Keratinocyte (primary cell): ENCODE results near the gene MRM2. TPM values are rescaled to one million over a fixed set of nuclear protein-coding genes. Genes with fewer than 3 reads are reported as not detected.

Source experiments
- DNase-seq: peaks from one replicate; pipeline ENCODE4 v3.0.0-alpha.2; 2011; ENCODE audit warnings: low read depth, missing footprints, low spot score
- FAIRE-seq: peaks from 2 replicates; lab custom pipeline; 2011; peaks lifted over from hg19 to GRCh38; lab: Jason Lieb, UNC
- H2AFZ ChIP-seq: 2 replicates; pipeline ENCODE4 v1.6.0; 2012; ENCODE audit warnings: low read length, control low read depth, inconsistent platforms; ENCODE audit not compliant: control insufficient read depth
- H3K27ac ChIP-seq: 2 replicates; pipeline ENCODE4 v1.5.1; 2011; ENCODE audit warnings: low read length; ENCODE audit not compliant: control insufficient read depth, insufficient read depth
- H3K27me3 ChIP-seq: 3 replicates; pipeline ENCODE4 v1.6.0; 2011; ENCODE audit warnings: low read length; ENCODE audit not compliant: control insufficient read depth, insufficient read depth; ENCODE audit errors: extremely low read depth
- H3K36me3 ChIP-seq, 2 experiments: 2 replicates in 1 of 2; 3 replicates in 1 of 2; pipeline ENCODE4 v1.5.1; 2011; ENCODE audit warnings: low read length in 2 of 2, mild to moderate bottlenecking in 1 of 2; ENCODE audit not compliant: control insufficient read depth in 2 of 2, insufficient read depth in 2 of 2; ENCODE audit errors: extremely low read depth in 1 of 2
- H3K4me1 ChIP-seq: 3 replicates; pipeline ENCODE4 v1.5.1; 2011; ENCODE audit warnings: low read length; ENCODE audit not compliant: control insufficient read depth, insufficient read depth; ENCODE audit errors: extremely low read depth
- H3K4me2 ChIP-seq: 3 replicates; pipeline ENCODE4 v1.6.0; 2011; ENCODE audit warnings: low read depth, low read length; ENCODE audit not compliant: control insufficient read depth, insufficient read depth; ENCODE audit errors: extremely low read depth
- H3K4me3 ChIP-seq, 3 experiments: fragments of 200-600 bp in 1 of 3; sonication (generic) in 1 of 3; 2 replicates in 2 of 3; 3 replicates in 1 of 3; pipeline ENCODE4 v1.5.1; 2011 to 2016; ENCODE audit warnings: low read length in 3 of 3, mild to moderate bottlenecking in 3 of 3, control low read depth in 2 of 3, inconsistent platforms in 1 of 3, low read depth in 1 of 3, mixed read lengths in 1 of 3, mixed run types in 1 of 3, moderate library complexity in 1 of 3; ENCODE audit not compliant: control insufficient read depth in 2 of 3, insufficient read depth in 2 of 3; ENCODE audit errors: extremely low read depth in 1 of 3
- H3K79me2 ChIP-seq: 2 replicates; pipeline ENCODE4 v1.6.0; 2012; ENCODE audit warnings: low read length; ENCODE audit not compliant: control insufficient read depth, insufficient read depth
- H3K9ac ChIP-seq: 3 replicates; pipeline ENCODE4 v1.6.0; 2011; ENCODE audit warnings: low read length; ENCODE audit not compliant: control insufficient read depth, insufficient read depth; ENCODE audit errors: extremely low read depth
- H3K9me1 ChIP-seq: 3 replicates; pipeline ENCODE4 v1.6.0; 2011; ENCODE audit warnings: low read length; ENCODE audit not compliant: control insufficient read depth, insufficient read depth; ENCODE audit errors: extremely low read depth
- H3K9me3 ChIP-seq: 2 replicates; pipeline ENCODE4 v1.5.1; 2012; ENCODE audit warnings: low read depth, low read length; ENCODE audit not compliant: control insufficient read depth
- H4K20me1 ChIP-seq: 3 replicates; pipeline ENCODE4 v1.6.0; 2011; ENCODE audit warnings: low read length; ENCODE audit not compliant: control insufficient read depth, insufficient read depth; ENCODE audit errors: extremely low read depth
- EZH2 ChIP-seq: IDR thresholded peaks from one replicate; pipeline ENCODE4 v1.6.1; 2012; ENCODE audit warnings: inconsistent platforms, mild to moderate bottlenecking, low read length, moderate library complexity
- dilution Hi-C: fragments of 300-500 bp; cut with MboI; formaldehyde crosslinking; loops from one replicate; pipeline ENCODE4 v1.7.0; 2020; ENCODE audit warnings: low sequenced_read_pairs; ENCODE audit not compliant: extremely low pct_ligation_motif_present
- polyA plus RNA-seq, 5 experiments: library from polyadenylated mRNA; depleted of rRNA in 3 of 5; stranded (reverse) in 3 of 5; stranded (forward) in 1 of 5; unstranded in 1 of 5; fragments of >200 nt; gene quantifications; 1 replicate in 1 of 5; 2 replicates in 3 of 5; 3 replicates in 1 of 5; pipeline versions ENCODE4 v1.2.1 to v1.2.3, GENCODE V29; 2011 to 2012; ENCODE audit warnings: missing spikeins in 2 of 5, low read depth in 1 of 5, low replicate concordance in 1 of 5
- TF ChIP-seq, protein P1 (sequence below), 3 experiments: IDR thresholded peaks in 1 of 3; conservative IDR thresholded peaks in 1 of 3; optimal IDR thresholded peaks in 1 of 3; 2 replicates in 2 of 3; 3 replicates in 1 of 3; pipeline versions ENCODE3 to v1.5.1; 2011; ENCODE audit warnings: low read length in 3 of 3, mild to moderate bottlenecking in 3 of 3, moderate library complexity in 2 of 3, control low read depth in 1 of 3, inconsistent platforms in 1 of 3; ENCODE audit not compliant: insufficient read depth in 2 of 3; ENCODE audit errors: extremely low read depth in 1 of 3

MRM2 gene
- polyA plus RNA-seq, 1 donor (not counting 4 experiments of a cell fraction or from before 2014, with no cell fraction given) = 21.5 TPM

DNA sequence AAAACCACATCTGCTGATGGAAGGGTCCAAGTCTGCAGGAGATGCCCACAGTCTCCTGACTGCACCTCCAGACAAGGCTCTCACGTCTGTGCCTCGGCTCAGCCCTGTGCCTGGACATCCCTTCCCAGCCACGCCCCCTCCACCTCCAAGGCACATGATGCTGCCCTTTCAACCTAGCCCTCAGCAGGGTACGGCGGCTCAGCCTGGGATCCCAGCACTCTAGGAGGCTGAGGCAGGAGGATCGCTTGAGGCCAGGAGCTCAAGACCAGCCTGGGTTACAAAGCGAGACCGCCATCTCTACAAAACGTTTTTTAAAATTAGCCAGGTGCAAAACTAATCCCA is 23.6 kb downstream of the MRM2 start:
- no peak overlapping the region for H3K4me3 ChIP-seq
- H2AFZ ChIP-seq = no peak overlapping the region
- H3K9ac ChIP-seq = no peak overlapping the region
- DNase-seq (no peak), FAIRE-seq (no peak)
- dilution Hi-C loops = no loop called here
- H3K4me2 ChIP-seq = no peak overlapping the region
- H3K27me3 ChIP-seq = no peaks in the 10 kb centered on the region
- H3K9me1 ChIP-seq = no peaks in the 10 kb centered on the region
- no peaks in the 10 kb centered on the region for H3K4me1 ChIP-seq
- H3K9me3 ChIP-seq = no peaks in the 10 kb centered on the region
- H4K20me1 ChIP-seq = no peaks in the 10 kb centered on the region
- H3K27ac ChIP-seq = no peak overlapping the region
- peaks cover 26% of the 10 kb centered on the region for H3K79me2 ChIP-seq
- TF ChIP-seq EZH2 = no peak
- TF ChIP-seq, protein P1, sequence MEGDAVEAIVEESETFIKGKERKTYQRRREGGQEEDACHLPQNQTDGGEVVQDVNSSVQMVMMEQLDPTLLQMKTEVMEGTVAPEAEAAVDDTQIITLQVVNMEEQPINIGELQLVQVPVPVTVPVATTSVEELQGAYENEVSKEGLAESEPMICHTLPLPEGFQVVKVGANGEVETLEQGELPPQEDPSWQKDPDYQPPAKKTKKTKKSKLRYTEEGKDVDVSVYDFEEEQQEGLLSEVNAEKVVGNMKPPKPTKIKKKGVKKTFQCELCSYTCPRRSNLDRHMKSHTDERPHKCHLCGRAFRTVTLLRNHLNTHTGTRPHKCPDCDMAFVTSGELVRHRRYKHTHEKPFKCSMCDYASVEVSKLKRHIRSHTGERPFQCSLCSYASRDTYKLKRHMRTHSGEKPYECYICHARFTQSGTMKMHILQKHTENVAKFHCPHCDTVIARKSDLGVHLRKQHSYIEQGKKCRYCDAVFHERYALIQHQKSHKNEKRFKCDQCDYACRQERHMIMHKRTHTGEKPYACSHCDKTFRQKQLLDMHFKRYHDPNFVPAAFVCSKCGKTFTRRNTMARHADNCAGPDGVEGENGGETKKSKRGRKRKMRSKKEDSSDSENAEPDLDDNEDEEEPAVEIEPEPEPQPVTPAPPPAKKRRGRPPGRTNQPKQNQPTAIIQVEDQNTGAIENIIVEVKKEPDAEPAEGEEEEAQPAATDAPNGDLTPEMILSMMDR (optimal IDR thresholded peaks at IDR 0.05 in 1 of 3, IDR thresholded peaks at IDR 0.05 in 1 of 3, conservative IDR thresholded peaks at IDR 0.05 in 1 of 3; ENCODE audit: extremely low read depth in 1 of 3, insufficient read depth in 2 of 3, low read length in 3 of 3) = no peak
- peaks cover 29 to 44% of the 10 kb centered on the region in 2 experiments for H3K36me3 ChIP-seq

DNA sequence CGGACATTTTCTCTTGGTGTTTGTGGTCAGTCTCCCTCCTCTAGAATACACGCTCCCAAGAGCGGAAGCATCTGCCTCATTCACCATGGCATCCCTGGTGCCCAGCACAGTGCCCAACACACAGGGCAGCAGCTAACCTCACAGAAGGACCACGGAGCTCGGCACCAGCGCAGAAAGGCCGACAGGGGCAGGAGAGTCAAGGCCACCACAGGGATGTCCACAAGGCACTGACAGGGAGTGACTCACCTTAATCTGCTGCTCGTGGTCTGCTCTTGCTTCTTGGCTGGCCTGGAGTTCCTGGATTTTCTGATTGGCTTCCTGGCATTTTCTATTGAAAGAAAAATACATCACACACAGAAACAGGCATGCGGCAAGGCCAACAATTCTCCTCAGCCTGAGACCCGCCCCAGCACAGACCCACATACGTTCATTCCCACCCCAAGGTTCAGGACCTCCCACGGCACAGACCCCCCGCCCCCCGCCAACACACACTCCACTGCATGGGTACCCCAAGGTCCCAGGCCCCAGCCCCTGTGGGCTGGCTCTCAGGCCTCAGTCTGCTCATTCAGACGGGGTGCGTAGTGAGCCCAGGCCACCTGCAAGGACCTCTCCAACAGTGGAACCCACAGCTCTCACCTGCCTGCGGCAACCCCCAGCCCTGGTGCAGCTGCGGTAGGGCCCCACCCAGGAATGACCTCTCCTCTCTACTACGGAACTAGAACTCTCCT is 24.1 kb downstream of the MRM2 start:
- TF ChIP-seq EZH2 = no peak
- TF ChIP-seq, protein P1 (optimal IDR thresholded peaks at IDR 0.05 in 1 of 3, IDR thresholded peaks at IDR 0.05 in 1 of 3, conservative IDR thresholded peaks at IDR 0.05 in 1 of 3; ENCODE audit: extremely low read depth in 1 of 3, insufficient read depth in 2 of 3, low read length in 3 of 3) = no peak

More for the DNA sequence above, 24.1 kb downstream of the MRM2 start:
- Histone ChIP-seq H4K20me1 (no peaks in the 10 kb centered on the region), H3K9ac (no peak overlapping the region), H3K27ac (no peak overlapping the region), H3K79me2 (peaks cover 21% of the 10 kb centered on the region), H2AFZ (no peak overlapping the region), H3K27me3 (no peaks in the 10 kb centered on the region), H3K4me2 (no peak overlapping the region), H3K4me1 (no peaks in the 10 kb centered on the region), H3K4me3 (no peak overlapping the region), H3K9me1 (no peaks in the 10 kb centered on the region), H3K36me3 (peaks cover 33 to 46% of the 10 kb centered on the region in 2 experiments), H3K9me3 (no peaks in the 10 kb centered on the region)
- DNase-seq = no peak
- dilution Hi-C loops = no loop called here
- FAIRE-seq = no peak
